Esophagus muscularis mucosa (tissue), 3 donors: ENCODE results near the gene PLXNA4.

Source experiments
- CTCF ChIP-seq, 3 experiments: fragments of 200-600 bp in 2 of 3; fragments of 450-650 bp in 1 of 3; sonication (generic) in 2 of 3; IDR thresholded peaks; one replicate each; pipeline ENCODE4 v1.5.1; 2017 to 2019; ENCODE audit warnings: antibody characterized with exemption in 3 of 3, mild to moderate bottlenecking in 2 of 3, moderate library complexity in 1 of 3
- POLR2A ChIP-seq: fragments of 450-650 bp; IDR thresholded peaks from one replicate; pipeline ENCODE4 v1.6.1; 2017; ENCODE audit warnings: antibody characterized with exemption, moderate library complexity, mild to moderate bottlenecking, low read depth

DNA sequence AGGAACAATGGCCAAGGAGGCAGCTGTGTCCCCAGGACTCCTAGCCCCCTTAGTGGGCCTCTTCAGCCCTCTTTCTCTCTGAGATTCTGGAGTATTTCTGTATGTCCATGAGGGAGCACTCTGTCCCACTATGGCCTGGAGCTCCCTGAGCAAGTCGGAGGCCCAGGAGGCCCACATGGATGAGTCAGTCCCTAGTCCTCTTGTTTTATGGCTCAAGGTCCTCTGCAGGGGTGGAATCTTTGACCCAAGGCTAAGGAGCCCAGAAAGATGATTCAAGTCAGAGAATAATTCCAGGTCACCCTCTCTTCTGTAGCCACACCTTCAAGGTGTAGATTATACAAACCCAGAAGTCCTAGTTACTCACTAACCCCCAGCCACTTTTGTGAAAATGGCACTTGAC lies 125.6 kb downstream of the PLXNA4 start:
- TF ChIP-seq CTCF (IDR thresholded peaks at IDR 0.05): no peak
- no peak for TF ChIP-seq POLR2A
